ENCODE results near the gene TXNDC11.

GRCh38 chr16:11630046-11630767 is 112.5 kb downstream of the TXNDC11 start:
- TF ChIP-seq POLR2AphosphoS5 (IDR thresholded peaks at IDR 0.05; ENCODE audit: low read depth, low read length) (no peak), POLR2A (IDR thresholded peaks at IDR 0.05; ENCODE audit: low read depth, low read length) (no peak)
